HepG2 (cell line): Measurements from ENCODE around the gene FAM217B. TPM values are rescaled to one million over a fixed set of nuclear protein-coding genes. Genes with fewer than 3 reads are reported as not detected.

Source experiments
- ATAC-seq: fragments of 200-7000 bp; cut with Tn5 transposase; 3 replicates; pipeline ENCODE4 v1.9.1; 2020; ENCODE audit warnings: mild to moderate bottlenecking, moderate library complexity
- BruUV-seq: library from RNA; stranded (reverse); fragments of 400-500 nt; replicated peaks from 2 replicates; lab custom pipeline; 2021; lab: Mats Ljungman, UMichigan
- CTCF ChIA-PET: fragments of 300-600 bp; formaldehyde crosslinking; extraction: SDS; loops from one replicate; lab custom pipeline; 2021; ENCODE audit warnings: low total read pairs, inconsistent platforms, low intra/inter-chr PET ratio; lab: Yijun Ruan, JAX
- POLR2A ChIA-PET: fragments of 350-600 bp; sonication (Branson Sonifier 250); formaldehyde crosslinking; loops from one replicate; lab custom pipeline; 2020; ENCODE audit warnings: antibody characterized with exemption, inconsistent platforms; lab: Yijun Ruan, JAX
- DNase-seq: peaks from one replicate; pipeline ENCODE4 v3.0.0-alpha.2; 2015; ENCODE audit warnings: low spot score
- FAIRE-seq: peaks from 3 replicates; lab custom pipeline; 2011; peaks lifted over from hg19 to GRCh38; lab: Jason Lieb, UNC
- H2AFZ ChIP-seq: one replicate; pipeline ENCODE4 v1.6.1; 2011; ENCODE audit warnings: low read length, inconsistent platforms
- H3K27ac ChIP-seq: fragments of 300-600 bp; 3 replicates; pipeline ENCODE4 v1.8.0; 2011; ENCODE audit warnings: mixed run types, mild to moderate bottlenecking, mixed read lengths, low read length, inconsistent platforms; ENCODE audit not compliant: insufficient read depth; ENCODE audit errors: extremely low read length
- H3K27me3 ChIP-seq, 2 experiments: fragments of 200-600 bp in 1 of 2; 2 replicates in 1 of 2; 3 replicates in 1 of 2; pipeline versions ENCODE4 v1.6.0 to v1.8.0; 2011; ENCODE audit warnings: low read length in 2 of 2, mild to moderate bottlenecking in 2 of 2, moderate library complexity in 2 of 2, inconsistent platforms in 1 of 2; ENCODE audit not compliant: insufficient read depth in 2 of 2, control insufficient read depth in 1 of 2
- H3K36me3 ChIP-seq, 2 experiments: fragments of 200-600 bp in 1 of 2; replicated peaks in 1 of 2; 2 replicates in 1 of 2; 3 replicates in 1 of 2; pipeline versions ENCODE4 v1.5.1 to v1.8.0; 2011; ENCODE audit warnings: low read length in 2 of 2, inconsistent platforms in 1 of 2; ENCODE audit not compliant: insufficient read depth in 2 of 2, control insufficient read depth in 1 of 2
- H3K4me1 ChIP-seq: 2 replicates; pipeline ENCODE4 v1.5.1; 2012; ENCODE audit warnings: low read length, inconsistent platforms; ENCODE audit not compliant: insufficient read depth
- H3K4me2 ChIP-seq: 2 replicates; pipeline ENCODE4 v1.6.0; 2011; ENCODE audit warnings: low read depth, low read length, inconsistent platforms
- H3K4me3 ChIP-seq, 3 experiments: fragments of 200-600 bp in 1 of 3; sonication (generic), shearing (Covaris generic) in 1 of 3; replicated peaks in 1 of 3; 2 replicates each; pipeline ENCODE4 v1.5.1; 2011 to 2016; ENCODE audit warnings: low read length in 3 of 3, inconsistent platforms in 2 of 3, low read depth in 2 of 3, mild to moderate bottlenecking in 2 of 3, control low read depth in 1 of 3, mixed read lengths in 1 of 3; ENCODE audit not compliant: insufficient read depth in 1 of 3
- H3K79me2 ChIP-seq: one replicate; pipeline ENCODE4 v1.6.1; 2011; ENCODE audit warnings: low read length, inconsistent platforms; ENCODE audit not compliant: insufficient read depth
- H3K9ac ChIP-seq: 2 replicates; pipeline ENCODE4 v1.6.0; 2011; ENCODE audit warnings: mild to moderate bottlenecking, low read depth, low read length, inconsistent platforms; ENCODE audit not compliant: insufficient read depth
- H3K9me3 ChIP-seq: 2 replicates; pipeline ENCODE4 v1.5.1; 2012; ENCODE audit warnings: mild to moderate bottlenecking, low read length
- H4K20me1 ChIP-seq: 2 replicates; pipeline ENCODE4 v1.6.0; 2011; ENCODE audit warnings: inconsistent platforms, mild to moderate bottlenecking, low read length, moderate library complexity; ENCODE audit not compliant: insufficient read depth
- DRAP1 ChIP-seq: IDR thresholded peaks from 2 replicates; pipeline ENCODE4 v1.6.1; 2016; ENCODE audit warnings: missing genetic modification reagents, missing compliant biosample characterization
- TBP ChIP-seq: sonication (generic); formaldehyde crosslinking; IDR thresholded peaks from 2 replicates; pipeline ENCODE4 v1.5.0; 2020; ENCODE audit warnings: missing genetic modification reagents
- WGBS: methylation state at CpG from one replicate; pipeline ENCODE4 v1.1.6; 2017; ENCODE audit warnings: low lambda C conversion rate; 5-methylcytosine and 5-hydroxymethylcytosine counted together
- in situ Hi-C: cut with HindIII; loops from 2 replicates; pipeline ENCODE4 v1.10.0; 2017; ENCODE audit warnings: low pct_unique_long_range_greater_than_20kb; ENCODE audit not compliant: extremely low pct_ligation_motif_present
- intact Hi-C: fragments of 100-400 bp; cut with micrococcal nuclease; formaldehyde crosslinking; loops from one replicate; pipeline ENCODE4 v1.10.0; 2022; ENCODE audit not compliant: unreplicated experiment
- polyA plus RNA-seq, 8 experiments: library from polyadenylated mRNA; depleted of rRNA in 3 of 8; stranded (reverse) in 7 of 8; unstranded in 1 of 8; fragments of >200 nt; fragmentation: Illumina TruSeq in 4 of 8; extraction: Trizol in 4 of 8; gene quantifications; 2 replicates each; pipeline versions ENCODE4 v1.2.1 to v1.2.3, GENCODE V29; 2011 to 2016; ENCODE audit warnings: low read depth in 4 of 8, missing spikeins in 1 of 8, mixed read lengths in 1 of 8; ENCODE audit not compliant: insufficient read depth in 1 of 8
- total RNA-seq, 5 experiments: library from RNA; depleted of rRNA; stranded (reverse); fragments of >200 nt; fragmentation: Illumina TruSeq; extraction: Trizol; gene quantifications; 2 replicates each; pipeline ENCODE4 v1.2.3, GENCODE V29; 2016; ENCODE audit warnings: low read depth in 1 of 5

FAM217B gene
- total and polyA plus RNA-seq, 2 of the 13 experiments (the other 11 are each of a cell fraction or from before 2014, with no cell fraction given): 11.1 to 14.3 TPM

GRCh38 chr20:59992526-59993084, 52.4 kb downstream of the FAM217B start:
- Histone ChIP-seq H3K4me1 (no peaks in the 10 kb centered on the region), H3K36me3 (no peaks in the 10 kb centered on the region), H2AFZ (no peak overlapping the region), H3K4me2 (no peak overlapping the region), H3K27ac (no peak overlapping the region), H3K9ac (no peak overlapping the region), H3K27me3 (no peaks in the 10 kb centered on the region), H3K9me3 (no peaks in the 10 kb centered on the region), H4K20me1 (no peaks in the 10 kb centered on the region), H3K79me2 (no peaks in the 10 kb centered on the region), H3K4me3 (no peak overlapping the region)
- FAIRE-seq (no peak), DNase-seq (no peak), ATAC-seq (no peak)
- 37% methylated on average over 4 of the region's 4 CpGs for WGBS
- intact Hi-C loops (no loop called here), in situ Hi-C loops (no loop called here)
- CTCF ChIA-PET: no interaction called here
- POLR2A ChIA-PET: no interaction called here
- BruUV-seq: no TSS peak
- no peak for TF ChIP-seq TBP (CRISPR knock-in tag)

DNA sequence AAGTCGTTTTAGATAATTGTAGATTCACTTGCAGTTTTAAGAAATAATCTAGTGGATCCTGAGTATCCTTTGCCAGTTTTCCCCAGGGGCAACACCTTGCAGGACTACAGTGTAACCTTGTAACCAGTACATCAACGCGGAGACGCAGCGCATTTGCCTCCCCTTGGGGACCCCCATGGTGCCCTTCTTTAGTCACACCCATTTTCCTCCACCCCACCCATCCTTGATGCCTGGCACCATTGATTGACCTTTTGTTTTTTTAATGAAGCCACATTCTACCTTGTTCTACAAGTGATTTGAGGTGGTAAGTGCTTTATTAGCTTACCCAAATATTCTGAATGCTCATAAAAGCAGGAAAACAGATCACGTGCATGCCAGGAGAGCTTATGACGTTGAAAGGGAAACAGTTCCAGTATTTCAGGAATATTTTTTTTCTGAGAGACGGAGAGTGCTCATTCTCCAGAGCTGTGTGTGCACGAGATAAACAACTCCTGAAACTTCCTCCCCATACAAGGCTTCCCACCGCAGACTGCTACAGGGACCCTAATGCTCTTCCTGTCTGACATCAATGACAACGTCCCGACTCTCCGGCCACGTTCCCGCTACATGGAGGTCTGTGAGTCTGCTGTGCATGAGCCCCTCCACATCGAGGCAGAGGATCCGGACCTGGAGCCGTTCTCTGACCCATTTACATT, 53.7 kb downstream of the FAM217B start:
- Histone ChIP-seq H4K20me1 (no peaks in the 10 kb centered on the region), H3K9me3 (no peaks in the 10 kb centered on the region), H2AFZ (no peak overlapping the region), H3K9ac (no peak overlapping the region), H3K36me3 (no peaks in the 10 kb centered on the region), H3K4me1 (no peaks in the 10 kb centered on the region), H3K27me3 (no peaks in the 10 kb centered on the region), H3K27ac (no peak overlapping the region), H3K79me2 (no peaks in the 10 kb centered on the region), H3K4me2 (no peak overlapping the region), H3K4me3 (no peak overlapping the region)
- FAIRE-seq (no peak), DNase-seq (no peak), ATAC-seq (no peak)
- no TSS peak for BruUV-seq
- WGBS: 48% methylated on average over 18 of the region's 18 CpGs
- TF ChIP-seq DRAP1: no peak
- ChIA-PET POLR2A (no interaction called here), CTCF (no interaction called here)
- in situ Hi-C loops (no loop called here), intact Hi-C loops (no loop called here)
